Fibroblast of villous mesenchyme (primary cell): Measurements from ENCODE around the gene CFAP299. TPM values are rescaled to one million over a fixed set of nuclear protein-coding genes. Genes with fewer than 3 reads are reported as not detected.
"Not testable (repeated sequence)": the region's sequence is repeated elsewhere in the genome, so short reads cannot be mapped to it uniquely, and the experiment has no call there.

Source experiments
- DNase-seq: peaks from one replicate; pipeline ENCODE4 v3.0.0-alpha.2; 2010; ENCODE audit warnings: low read depth
- H3K4me3 ChIP-seq: 2 replicates; pipeline ENCODE4 v1.5.1; 2011; ENCODE audit warnings: low read depth, mild to moderate bottlenecking, low read length
- CTCF ChIP-seq: IDR thresholded peaks from 2 replicates; pipeline ENCODE4 v1.5.1; 2012; ENCODE audit warnings: low read depth, mild to moderate bottlenecking, low read length; ENCODE audit not compliant: insufficient read depth
- total RNA-seq: library from RNA; depleted of rRNA; stranded (reverse); fragments of >200 nt; gene quantifications from 2 replicates; pipeline ENCODE4 v1.2.3, GENCODE V29; 2012

CFAP299 gene
- total RNA-seq, 1 donor = 2.6 TPM

- DNase-seq = peak; percentile 58
- no peak overlapping the region for H3K4me3 ChIP-seq
- TF ChIP-seq CTCF = no peak
Measured at GRCh38 chr4:80309294-80310004, 26.1 kb upstream of the CFAP299 start.

- no peak for TF ChIP-seq CTCF
- no peak for DNase-seq
Measured at GRCh38 chr4:80311130-80311529, 24.4 kb upstream of the CFAP299 start.

GRCh38 chr4:80312124-80312523 is 23.4 kb upstream of the CFAP299 start:
- no peak for DNase-seq
- no peak overlapping the region for H3K4me3 ChIP-seq
- no peak for TF ChIP-seq CTCF

More at GRCh38 chr4:80311130-80311529, 24.4 kb upstream of the CFAP299 start:
- H3K4me3 ChIP-seq = no peak overlapping the region

- DNase-seq = no peak
- no peak overlapping the region for H3K4me3 ChIP-seq
- TF ChIP-seq CTCF = no peak
Measured at GRCh38 chr4:80313627-80314026, 21.9 kb upstream of the CFAP299 start.

GRCh38 chr4:80315848-80316247 is 19.7 kb upstream of the CFAP299 start:
- not testable (repeated sequence) for DNase-seq

GRCh38 chr4:80321341-80321740 is 14.2 kb upstream of the CFAP299 start:
- no peak for TF ChIP-seq CTCF
- no peak overlapping the region for H3K4me3 ChIP-seq
- no peak for DNase-seq

More at GRCh38 chr4:80315848-80316247, 19.7 kb upstream of the CFAP299 start:
- not testable (repeated sequence) for H3K4me3 ChIP-seq

GRCh38 chr4:80321776-80322175 is 13.8 kb upstream of the CFAP299 start:
- H3K4me3 ChIP-seq = no peak overlapping the region
- no peak for TF ChIP-seq CTCF
- no peak for DNase-seq
